NCI-H2227 (cell line): Measurements from ENCODE around the gene VEGFC.

Experiments
- DNase-seq: peaks from one replicate; lab custom pipeline; 2025; ENCODE audit not compliant: unreplicated experiment; lab: John Stamatoyannopoulos, UW

Gene VEGFC

GRCh38 chr4:176708771-176709311 lies 83.9 kb downstream of the VEGFC start:
- DNase-seq, result no peak

GRCh38 chr4:176690716-176691115 lies 102.0 kb downstream of the VEGFC start:
- DNase-seq, result no peak

- DNase-seq, result no peak
These were observed 112.0 kb downstream of the VEGFC start for GRCh38 chr4:176680668-176681180.

GRCh38 chr4:176676901-176677300 lies 115.8 kb downstream of the VEGFC start:
- no peak for DNase-seq

- no peak for DNase-seq
These were observed 116.9 kb downstream of the VEGFC start for GRCh38 chr4:176675810-176676209.

- no peak for DNase-seq
These were observed 121.2 kb downstream of the VEGFC start for GRCh38 chr4:176671532-176671931.

GRCh38 chr4:176668324-176668723 lies 124.4 kb downstream of the VEGFC start:
- no peak for DNase-seq

- DNase-seq, result no peak
These were observed 127.8 kb downstream of the VEGFC start for GRCh38 chr4:176664964-176665363.

GRCh38 chr4:176660561-176660960 lies 132.2 kb downstream of the VEGFC start:
- DNase-seq, result no peak

GRCh38 chr4:176656108-176656507 lies 136.6 kb downstream of the VEGFC start:
- DNase-seq, result no peak

GRCh38 chr4:176654565-176655216 lies 138.0 kb downstream of the VEGFC start:
- no peak for DNase-seq

GRCh38 chr4:176653401-176654220 lies 139.1 kb downstream of the VEGFC start:
- DNase-seq, result no peak

GRCh38 chr4:176646311-176646710 lies 146.4 kb downstream of the VEGFC start:
- no peak for DNase-seq

GRCh38 chr4:176645246-176645960 lies 147.3 kb downstream of the VEGFC start:
- DNase-seq, result no peak

GRCh38 chr4:176642472-176642871 lies 150.2 kb downstream of the VEGFC start:
- DNase-seq, result no peak

- DNase-seq, result no peak
These were observed 151.5 kb downstream of the VEGFC start for GRCh38 chr4:176641237-176641636.

GRCh38 chr4:176638992-176639391 lies 153.7 kb downstream of the VEGFC start:
- DNase-seq, result no peak

GRCh38 chr4:176636292-176636691 lies 156.4 kb downstream of the VEGFC start:
- no peak for DNase-seq

GRCh38 chr4:176635372-176636261 lies 157.1 kb downstream of the VEGFC start:
- no peak for DNase-seq
